ENCODE measurements around the gene TRAF5. TPM values are rescaled to one million over a fixed set of nuclear protein-coding genes. Genes with fewer than 3 reads are reported as not detected.
"Not testable (repeated sequence)": the region's sequence is repeated elsewhere in the genome, so short reads cannot be mapped to it uniquely, and the experiment has no call there.

TRAF5 gene
- total and polyA plus RNA-seq, 4 donors, result 0.68 to 3.3 (median 1.6) TPM

DNA sequence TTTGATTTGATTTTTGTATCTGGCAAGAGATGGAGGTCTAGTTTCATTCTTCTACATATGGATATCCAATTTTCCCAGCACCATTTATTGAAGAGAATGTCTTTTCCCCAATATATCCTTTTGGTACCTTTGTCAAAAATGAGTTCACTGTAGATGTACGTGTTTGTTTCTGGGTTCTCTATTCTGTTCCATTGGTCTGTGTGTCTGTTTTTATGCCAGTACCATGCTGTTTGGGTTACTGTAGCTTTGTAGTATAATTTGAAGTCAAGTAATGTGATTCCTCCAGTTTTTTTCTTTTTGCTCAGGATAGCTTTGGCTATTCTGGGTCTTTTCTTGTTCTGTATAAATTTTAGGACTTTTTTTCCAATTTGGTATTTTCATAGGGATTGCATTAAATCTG is 75.1 kb downstream of the TRAF5 start:
- not testable (repeated sequence) for H3K4me3 ChIP-seq (ENCODE audit: low read depth in 1 of 3, low read length in 3 of 3); H3K27me3 ChIP-seq (ENCODE audit: control insufficient read depth in 4 of 4, insufficient read depth in 4 of 4, low read length in 3 of 4); DNase-seq (ENCODE audit: low spot score); H3K9ac ChIP-seq (ENCODE audit: low read depth in 1 of 2, low read length in 2 of 2); H3K4me1 ChIP-seq (ENCODE audit: control insufficient read depth in 4 of 4, insufficient read depth in 4 of 4, low read length in 3 of 4); H3K36me3 ChIP-seq (ENCODE audit: control insufficient read depth in 4 of 4, insufficient read depth in 3 of 4, low read depth in 1 of 4, low read length in 3 of 4); H3K9me3 ChIP-seq (ENCODE audit: control insufficient read depth in 4 of 4, low read length in 3 of 4); H3K27ac ChIP-seq (ENCODE audit: low read depth in 1 of 2, low read length in 2 of 2)
- 99% methylated on average over 1 of the region's 1 CpG for WGBS

- not testable (repeated sequence) for H3K9ac ChIP-seq (ENCODE audit: low read depth in 1 of 2, low read length in 2 of 2); H3K9me3 ChIP-seq (ENCODE audit: control insufficient read depth in 4 of 4, low read length in 3 of 4); H3K4me3 ChIP-seq (ENCODE audit: low read depth in 1 of 3, low read length in 3 of 3); DNase-seq (ENCODE audit: low spot score); H3K4me1 ChIP-seq (ENCODE audit: control insufficient read depth in 4 of 4, insufficient read depth in 4 of 4, low read length in 3 of 4); H3K36me3 ChIP-seq (ENCODE audit: control insufficient read depth in 4 of 4, insufficient read depth in 3 of 4, low read depth in 1 of 4, low read length in 3 of 4); H3K27me3 ChIP-seq (ENCODE audit: control insufficient read depth in 4 of 4, insufficient read depth in 4 of 4, low read length in 3 of 4); H3K27ac ChIP-seq (ENCODE audit: low read depth in 1 of 2, low read length in 2 of 2)
- WGBS, result 94% methylated on average over 3 of the region's 3 CpGs
Measured at GRCh38 chr1:211406086-211406485, 79.5 kb downstream of the TRAF5 start.

DNA sequence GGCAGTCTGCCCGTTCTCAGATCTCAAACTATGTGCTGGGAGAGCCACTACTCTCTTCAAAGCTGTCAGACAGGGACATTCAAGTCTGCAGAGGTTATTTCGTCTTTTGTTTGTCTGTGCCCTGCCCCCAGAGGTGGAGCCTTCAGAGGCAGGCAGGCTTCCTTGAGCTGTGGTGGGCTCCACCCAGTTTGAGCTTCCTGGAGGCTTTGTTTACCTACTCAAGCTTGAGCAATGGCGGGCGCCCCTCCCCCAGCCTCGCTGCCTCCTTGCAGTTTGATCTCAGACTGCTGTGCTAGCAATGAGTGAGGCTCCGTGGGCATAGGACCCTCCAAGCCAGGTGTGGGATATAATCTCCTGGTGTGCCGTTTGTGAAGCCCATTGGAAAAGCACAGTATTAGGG is 81.1 kb downstream of the TRAF5 start:
- H3K9ac ChIP-seq (ENCODE audit: low read depth in 1 of 2, low read length in 2 of 2); H3K4me1 ChIP-seq (ENCODE audit: control insufficient read depth in 4 of 4, insufficient read depth in 4 of 4, low read length in 3 of 4); H3K4me3 ChIP-seq (ENCODE audit: low read depth in 1 of 3, low read length in 3 of 3); H3K9me3 ChIP-seq (ENCODE audit: control insufficient read depth in 4 of 4, low read length in 3 of 4); H3K27ac ChIP-seq (ENCODE audit: low read depth in 1 of 2, low read length in 2 of 2); H3K27me3 ChIP-seq (ENCODE audit: control insufficient read depth in 4 of 4, insufficient read depth in 4 of 4, low read length in 3 of 4); H3K36me3 ChIP-seq (ENCODE audit: control insufficient read depth in 4 of 4, insufficient read depth in 3 of 4, low read depth in 1 of 4, low read length in 3 of 4); DNase-seq (ENCODE audit: low spot score): not testable (repeated sequence)
- WGBS, result 92% methylated on average over 7 of the region's 7 CpGs

- Histone ChIP-seq H3K36me3 (ENCODE audit: control insufficient read depth in 4 of 4, insufficient read depth in 3 of 4, low read depth in 1 of 4, low read length in 3 of 4) (no peaks in the 10 kb centered on the region), H3K4me1 (ENCODE audit: control insufficient read depth in 4 of 4, insufficient read depth in 4 of 4, low read length in 3 of 4) (no peaks in the 10 kb centered on the region), H3K27ac (ENCODE audit: low read depth in 1 of 2, low read length in 2 of 2) (no peak overlapping the region), H3K4me3 (ENCODE audit: low read depth in 1 of 3, low read length in 3 of 3) (no peak overlapping the region), H3K9ac (ENCODE audit: low read depth in 1 of 2, low read length in 2 of 2) (no peak overlapping the region), H3K9me3 (ENCODE audit: control insufficient read depth in 4 of 4, low read length in 3 of 4) (no peaks in the 10 kb centered on the region), H3K27me3 (ENCODE audit: control insufficient read depth in 4 of 4, insufficient read depth in 4 of 4, low read length in 3 of 4) (no peaks in the 10 kb centered on the region)
- DNase-seq (ENCODE audit: low spot score), result no peak
- WGBS, result 97% methylated on average over 3 of the region's 3 CpGs
- no peak for TF ChIP-seq REST (IDR thresholded peaks at IDR 0.05)
- TF ChIP-seq RAD21 (IDR thresholded peaks at IDR 0.05), result no peak
- TF ChIP-seq ZBTB33 (IDR thresholded peaks at IDR 0.05), result no peak
- TF ChIP-seq HNF4A (conservative IDR thresholded peaks at IDR 0.05), result no peak
- no peak for TF ChIP-seq NR2F2 (IDR thresholded peaks at IDR 0.05)
- no peak for TF ChIP-seq MAX (IDR thresholded peaks at IDR 0.05)
- TF ChIP-seq TAF1 (conservative IDR thresholded peaks at IDR 0.05), result no peak
- no peak for TF ChIP-seq SP1 (IDR thresholded peaks at IDR 0.05)
Measured at GRCh38 chr1:211411639-211412038, 85.0 kb downstream of the TRAF5 start.
